Right lung (tissue), 5 donors: ENCODE data around the gene SCAPER. TPM values are rescaled to one million over a fixed set of nuclear protein-coding genes. Genes with fewer than 3 reads are reported as not detected.
"Not testable (repeated sequence)": the region's sequence is repeated elsewhere in the genome, so short reads cannot be mapped to it uniquely, and the experiment has no call there.

ENCODE experiments used
- DNase-seq, 2 donors: peaks; one replicate each; pipeline ENCODE4 v3.0.0-alpha.2; 2013
- polyA plus RNA-seq, 5 donors: library from polyadenylated mRNA; unstranded; fragments of 120-200 nt; gene quantifications; one replicate each; pipeline versions ENCODE4 v1.2.1 to v1.2.3, GENCODE V29; 2013; ENCODE audit warnings: inconsistent platforms in 1 of 5, low replicate concordance in 1 of 5; ENCODE audit not compliant: insufficient read length in 5 of 5, insufficient read depth in 1 of 5

SCAPER gene
- polyA plus RNA-seq, 5 donors = 21.3 to 30.2 (median 26.1) TPM

GRCh38 chr15:76916369-76916768 lies 11.2 kb upstream of the SCAPER start:
- DNase-seq = no peak

GRCh38 chr15:76913737-76914136 lies 8.6 kb upstream of the SCAPER start:
- DNase-seq = no peak

- DNase-seq = no peak
Measured at GRCh38 chr15:76912430-76912829, 7.3 kb upstream of the SCAPER start.

GRCh38 chr15:76905855-76906254 lies 715 bp upstream of the SCAPER start:
- DNase-seq = peak in 1 of 2 donors; percentile 16

GRCh38 chr15:76904461-76905012 lies 603 bp downstream of the SCAPER start:
- peak; percentile 41 to 45 for DNase-seq

GRCh38 chr15:76903251-76903681 lies 1.9 kb downstream of the SCAPER start:
- no peak for DNase-seq

- DNase-seq = no peak
Measured at GRCh38 chr15:76901965-76902364, 3.2 kb downstream of the SCAPER start.

- DNase-seq = not testable (repeated sequence)
Measured at GRCh38 chr15:76899931-76900310, 5.2 kb downstream of the SCAPER start.

- not testable (repeated sequence) for DNase-seq
Measured at GRCh38 chr15:76899176-76899930, 5.8 kb downstream of the SCAPER start.

- DNase-seq = no peak
Measured at GRCh38 chr15:76898102-76898501, 7.0 kb downstream of the SCAPER start.

GRCh38 chr15:76894174-76894573 lies 11.0 kb downstream of the SCAPER start:
- no peak for DNase-seq

GRCh38 chr15:76892836-76893235 lies 12.3 kb downstream of the SCAPER start:
- DNase-seq = not testable (repeated sequence)

GRCh38 chr15:76887280-76888141 lies 17.6 kb downstream of the SCAPER start:
- DNase-seq = not testable (repeated sequence)

GRCh38 chr15:76885212-76885611 lies 19.9 kb downstream of the SCAPER start:
- DNase-seq = no peak

- no peak for DNase-seq
Measured at GRCh38 chr15:76875911-76876310, 29.2 kb downstream of the SCAPER start.

GRCh38 chr15:76873066-76873465 lies 32.1 kb downstream of the SCAPER start:
- not testable (repeated sequence) for DNase-seq

GRCh38 chr15:76871930-76872329 lies 33.2 kb downstream of the SCAPER start:
- DNase-seq = no peak

GRCh38 chr15:76868740-76869139 lies 36.4 kb downstream of the SCAPER start:
- DNase-seq = no peak

GRCh38 chr15:76866716-76867321 lies 38.3 kb downstream of the SCAPER start:
- peak in 1 of 2 donors; percentile 27 for DNase-seq

- DNase-seq = no peak
Measured at GRCh38 chr15:76866008-76866407, 39.1 kb downstream of the SCAPER start.

GRCh38 chr15:76865548-76865991 lies 39.6 kb downstream of the SCAPER start:
- no peak for DNase-seq

- no peak for DNase-seq
Measured at GRCh38 chr15:76864586-76864985, 40.6 kb downstream of the SCAPER start.
